HG03064 (cell line): Measurements from ENCODE around the gene NKX2-4.

Source experiments
- ATAC-seq: cut with Tn5 transposase; IDR thresholded peaks from one replicate; pipeline ENCODE4 v1.9.1; 2021; ENCODE audit warnings: low read depth; ENCODE audit not compliant: unreplicated experiment

NKX2-4 gene

GRCh38 chr20:21364413-21364812, 32.9 kb downstream of the NKX2-4 start:
- no peak for ATAC-seq

GRCh38 chr20:21361266-21361665, 36.1 kb downstream of the NKX2-4 start:
- ATAC-seq, result no peak

GRCh38 chr20:21360705-21361104, 36.6 kb downstream of the NKX2-4 start:
- ATAC-seq, result no peak

GRCh38 chr20:21358737-21359136, 38.6 kb downstream of the NKX2-4 start:
- no peak for ATAC-seq

GRCh38 chr20:21357844-21358243, 39.5 kb downstream of the NKX2-4 start:
- ATAC-seq, result no peak

GRCh38 chr20:21356386-21356785, 40.9 kb downstream of the NKX2-4 start:
- ATAC-seq, result no peak

GRCh38 chr20:21355981-21356380, 41.3 kb downstream of the NKX2-4 start:
- ATAC-seq, result no peak

- ATAC-seq, result no peak
Observed at GRCh38 chr20:21353236-21353635, 44.1 kb downstream of the NKX2-4 start.

- no peak for ATAC-seq
Observed at GRCh38 chr20:21352703-21353102, 44.6 kb downstream of the NKX2-4 start.
